OCI-LY7 (cell line): ENCODE results near the gene NIPSNAP3A. TPM values are rescaled to one million over a fixed set of nuclear protein-coding genes. Genes with fewer than 3 reads are reported as not detected.

Source experiments
- BruUV-seq: library from RNA; stranded (reverse); fragments of 400-500 nt; replicated peaks from 2 replicates; lab custom pipeline; 2021; lab: Mats Ljungman, UMichigan
- CTCF ChIA-PET: fragments of 300-600 bp; sonication (Branson Sonifier 250); formaldehyde crosslinking; loops from one replicate; lab custom pipeline; 2022; ENCODE audit warnings: antibody characterized with exemption; ENCODE audit not compliant: unreplicated experiment; lab: Charles Lee
- POLR2A ChIA-PET: fragments of 300-600 bp; sonication (Branson Sonifier 250); formaldehyde crosslinking; loops from one replicate; lab custom pipeline; 2022; ENCODE audit warnings: antibody characterized with exemption; lab: Charles Lee
- DNase-seq: peaks from one replicate; pipeline ENCODE4 v3.0.0-alpha.2; 2015; ENCODE audit warnings: low spot score
- H2AFZ ChIP-seq: fragments of 200-600 bp; sonication (generic), shearing (Covaris generic); 2 replicates; pipeline ENCODE4 v1.6.1; 2014; ENCODE audit warnings: mild to moderate bottlenecking, antibody characterized with exemption, low read length, moderate library complexity
- H3K27ac ChIP-seq: fragments of 200-600 bp; sonication (generic); 2 replicates; pipeline ENCODE4 v1.5.1; 2014; ENCODE audit warnings: mixed run types, low read depth, mild to moderate bottlenecking, moderate library complexity, low read length, inconsistent platforms; ENCODE audit not compliant: poor library complexity, severe bottlenecking
- H3K36me3 ChIP-seq: fragments of 200-600 bp; sonication (generic); 2 replicates; pipeline ENCODE4 v1.6.1; 2014; ENCODE audit warnings: mild to moderate bottlenecking, antibody characterized with exemption, low read length, moderate library complexity, mixed read lengths; ENCODE audit not compliant: insufficient read depth
- H3K4me1 ChIP-seq: fragments of 200-600 bp; sonication (generic); 2 replicates; pipeline ENCODE4 v1.5.1; 2014; ENCODE audit warnings: mild to moderate bottlenecking, low read length; ENCODE audit not compliant: insufficient read depth, poor library complexity, severe bottlenecking
- H3K4me2 ChIP-seq: fragments of 200-600 bp; sonication (generic); 2 replicates; pipeline ENCODE4 v1.6.1; 2014; ENCODE audit warnings: mild to moderate bottlenecking, low read length
- H3K4me3 ChIP-seq: fragments of 200-600 bp; sonication (generic); 2 replicates; pipeline ENCODE4 v1.5.1; 2014; ENCODE audit warnings: mild to moderate bottlenecking, low read depth, low read length; ENCODE audit not compliant: poor library complexity, severe bottlenecking
- H3K79me2 ChIP-seq: fragments of 200-600 bp; sonication (generic); 2 replicates; pipeline ENCODE4 v1.6.1; 2016; ENCODE audit warnings: low read depth, mild to moderate bottlenecking, low read length, moderate library complexity, mixed read lengths; ENCODE audit not compliant: insufficient read depth
- H3K9me2 ChIP-seq: fragments of 200-600 bp; sonication (generic); 2 replicates; pipeline ENCODE4 v1.6.1; 2016; ENCODE audit warnings: mild to moderate bottlenecking, low read length, mixed read lengths; ENCODE audit not compliant: insufficient read depth
- H3K9me3 ChIP-seq: fragments of 200-600 bp; sonication (generic); 2 replicates; pipeline ENCODE4 v1.6.1; 2014; ENCODE audit warnings: mild to moderate bottlenecking, mixed run types, low read length, mixed read lengths
- H4K20me1 ChIP-seq: fragments of 200-600 bp; sonication (generic); 2 replicates; pipeline ENCODE4 v1.6.1; 2014; ENCODE audit warnings: mild to moderate bottlenecking, antibody characterized with exemption, low read length, moderate library complexity, mixed read lengths; ENCODE audit not compliant: insufficient read depth
- EZH2phosphoT487 ChIP-seq: fragments of 200-600 bp; sonication (generic); IDR thresholded peaks from 2 replicates; pipeline ENCODE4 v1.6.1; 2018; ENCODE audit warnings: low read depth, borderline replicate concordance, mild to moderate bottlenecking, mixed run types, antibody characterized with exemption, low read length, moderate library complexity, mixed read lengths
- intact Hi-C: fragments of 100-400 bp; cut with micrococcal nuclease; formaldehyde crosslinking; loops from one replicate; pipeline ENCODE4 v1.10.0; 2022; ENCODE audit not compliant: unreplicated experiment
- total RNA-seq, 2 experiments: library from RNA; depleted of rRNA in 1 of 2; stranded (reverse); fragments of >200 nt in 1 of 2; shearing (Covaris generic) in 1 of 2; gene quantifications; 2 replicates each; pipeline ENCODE4 v1.2.3, GENCODE V29; 2014 to 2022
- TF ChIP-seq, protein P1 (sequence below): fragments of 200-600 bp; sonication (generic); conservative IDR thresholded peaks from 2 replicates; pipeline ENCODE4 v1.5.1; 2014; ENCODE audit warnings: mild to moderate bottlenecking, antibody characterized with exemption, low read length, moderate library complexity, mixed read lengths

Gene NIPSNAP3A
- total RNA-seq, 2 experiments from 2014 or later = 20.2 to 25.2 TPM

DNA sequence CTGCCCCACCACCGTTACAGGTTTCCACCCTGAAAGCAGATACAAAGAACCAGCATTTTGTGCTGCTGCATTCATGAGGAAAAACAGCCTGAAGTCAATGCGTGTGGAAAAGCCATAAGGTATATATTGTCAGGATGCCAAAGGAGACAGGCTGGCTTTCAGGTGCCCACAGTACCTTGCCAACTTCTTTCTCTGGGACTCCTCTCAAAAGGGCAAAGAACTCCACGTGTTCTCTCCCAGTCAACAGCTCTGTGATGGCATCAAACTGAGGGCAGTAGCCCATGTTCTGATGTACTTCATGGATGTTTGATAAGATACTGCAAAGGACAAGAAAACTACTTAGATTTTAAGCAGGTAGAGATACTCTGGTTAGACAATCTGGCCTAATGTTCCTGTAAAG lies 40.8 kb downstream of the NIPSNAP3A start:
- ChIA-PET CTCF (no interaction called here), POLR2A (no interaction called here)
- H3K4me3 ChIP-seq = no peak overlapping the region
- H3K27ac ChIP-seq = no peak overlapping the region
- H3K36me3 ChIP-seq = peaks cover 99% of the 10 kb centered on the region
- no peaks in the 10 kb centered on the region for H4K20me1 ChIP-seq
- H2AFZ ChIP-seq = no peak overlapping the region
- H3K9me2 ChIP-seq = no peaks in the 10 kb centered on the region
- no peaks in the 10 kb centered on the region for H3K79me2 ChIP-seq
- H3K4me2 ChIP-seq = no peak overlapping the region
- H3K9me3 ChIP-seq = no peaks in the 10 kb centered on the region
- no TSS peak for BruUV-seq
- intact Hi-C loops = no loop called here
- H3K4me1 ChIP-seq = no peaks in the 10 kb centered on the region
- no peak for DNase-seq
- TF ChIP-seq EZH2phosphoT487 = no peak
- TF ChIP-seq, protein P1, sequence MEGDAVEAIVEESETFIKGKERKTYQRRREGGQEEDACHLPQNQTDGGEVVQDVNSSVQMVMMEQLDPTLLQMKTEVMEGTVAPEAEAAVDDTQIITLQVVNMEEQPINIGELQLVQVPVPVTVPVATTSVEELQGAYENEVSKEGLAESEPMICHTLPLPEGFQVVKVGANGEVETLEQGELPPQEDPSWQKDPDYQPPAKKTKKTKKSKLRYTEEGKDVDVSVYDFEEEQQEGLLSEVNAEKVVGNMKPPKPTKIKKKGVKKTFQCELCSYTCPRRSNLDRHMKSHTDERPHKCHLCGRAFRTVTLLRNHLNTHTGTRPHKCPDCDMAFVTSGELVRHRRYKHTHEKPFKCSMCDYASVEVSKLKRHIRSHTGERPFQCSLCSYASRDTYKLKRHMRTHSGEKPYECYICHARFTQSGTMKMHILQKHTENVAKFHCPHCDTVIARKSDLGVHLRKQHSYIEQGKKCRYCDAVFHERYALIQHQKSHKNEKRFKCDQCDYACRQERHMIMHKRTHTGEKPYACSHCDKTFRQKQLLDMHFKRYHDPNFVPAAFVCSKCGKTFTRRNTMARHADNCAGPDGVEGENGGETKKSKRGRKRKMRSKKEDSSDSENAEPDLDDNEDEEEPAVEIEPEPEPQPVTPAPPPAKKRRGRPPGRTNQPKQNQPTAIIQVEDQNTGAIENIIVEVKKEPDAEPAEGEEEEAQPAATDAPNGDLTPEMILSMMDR = no peak

DNA sequence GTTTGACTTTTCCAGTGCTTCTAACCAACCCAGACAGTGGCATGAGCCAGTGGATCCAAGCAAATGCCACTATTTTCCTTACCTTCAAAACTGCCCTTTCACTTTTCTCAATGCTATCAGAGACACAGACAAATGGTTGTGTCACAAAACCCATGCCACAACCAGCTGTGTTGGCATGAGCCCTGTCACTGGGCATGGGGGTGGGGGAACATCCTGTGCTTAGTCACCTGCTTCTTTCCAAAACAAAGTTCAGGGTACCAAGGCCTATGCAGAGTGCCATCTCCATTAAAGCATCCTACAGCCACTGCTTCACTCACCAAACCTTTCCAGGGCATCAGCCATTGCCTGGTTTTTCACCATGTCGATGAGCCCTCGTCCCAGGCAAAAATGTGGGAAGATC lies 46.6 kb downstream of the NIPSNAP3A start:
- no TSS peak for BruUV-seq
- TF ChIP-seq, protein P1 = no peak
- TF ChIP-seq EZH2phosphoT487 = no peak
- H3K4me1 ChIP-seq = no peaks in the 10 kb centered on the region
- DNase-seq = no peak
- H3K79me2 ChIP-seq = no peaks in the 10 kb centered on the region
- intact Hi-C loops = no loop called here
- no peak overlapping the region for H3K4me2 ChIP-seq
- H3K4me3 ChIP-seq = no peak overlapping the region
- POLR2A ChIA-PET = interaction anchor here (0.6 to 0.9 kb wide), 4 partner anchors 9 to 370 kb away, joined by 3 to 5 read pairs (median 4); no protein-coding TSS in a partner anchor
- no peaks in the 10 kb centered on the region for H3K9me3 ChIP-seq
- CTCF ChIA-PET = no interaction called here
- H4K20me1 ChIP-seq = no peaks in the 10 kb centered on the region
- no peak overlapping the region for H3K27ac ChIP-seq
- H2AFZ ChIP-seq = no peak overlapping the region
- no peaks in the 10 kb centered on the region for H3K9me2 ChIP-seq
- peaks cover 99% of the 10 kb centered on the region for H3K36me3 ChIP-seq

DNA sequence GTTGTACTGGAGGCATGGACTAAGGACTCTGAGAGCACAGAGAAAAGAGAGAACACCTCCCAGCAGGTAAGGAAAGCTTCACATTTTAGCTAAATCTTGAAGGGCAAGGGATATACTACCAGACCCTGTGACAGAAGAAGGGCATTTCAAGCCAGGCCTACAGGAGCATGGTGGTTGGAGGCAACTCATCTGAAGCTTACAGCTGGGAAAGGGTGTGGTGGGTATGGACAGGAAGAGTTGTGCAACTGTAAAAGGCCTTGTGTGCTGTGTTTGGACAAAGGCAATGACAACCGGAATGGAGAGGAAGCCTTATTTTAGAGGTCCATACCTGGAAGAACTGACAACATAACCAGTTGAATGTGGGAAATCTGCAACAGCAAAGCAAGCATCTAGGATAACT lies 47.6 kb downstream of the NIPSNAP3A start:
- TF ChIP-seq, protein P1 = no peak
- no peak for TF ChIP-seq EZH2phosphoT487
- intact Hi-C loops = no loop called here
- Histone ChIP-seq H2AFZ (no peak overlapping the region), H3K4me1 (no peaks in the 10 kb centered on the region), H3K9me3 (no peaks in the 10 kb centered on the region), H3K4me2 (no peak overlapping the region), H3K36me3 (peaks cover 96% of the 10 kb centered on the region), H3K9me2 (no peaks in the 10 kb centered on the region), H3K27ac (no peak overlapping the region), H3K79me2 (no peaks in the 10 kb centered on the region), H3K4me3 (no peak overlapping the region), H4K20me1 (no peaks in the 10 kb centered on the region)
- ChIA-PET POLR2A (interaction anchor here (0.8 to 0.9 kb wide), 2 partner anchors 10 to 116 kb away, joined by 3 to 4 read pairs; no protein-coding TSS in a partner anchor), CTCF (no interaction called here)
- no TSS peak for BruUV-seq
- DNase-seq = no peak
